Smooth muscle cell of the brain vasculature (primary cell): ENCODE measurements around the gene USP33.
"Not testable (repeated sequence)": the region's sequence is repeated elsewhere in the genome, so short reads cannot be mapped to it uniquely, and the experiment has no call there.

ENCODE experiments used
- DNase-seq: peaks from one replicate; pipeline ENCODE4 v3.0.0-alpha.2; 2012; ENCODE audit warnings: low read depth, low spot score

The USP33 gene

GRCh38 chr1:77759071-77760028 lies at the start of gene USP33:
TSS of gene USP33 (minus strand) at chr1:77759852. CDS start at chr1:77741697, 18,155 bp downstream.
- DNase-seq: no peak

- DNase-seq: no peak
These were observed 43.7 kb upstream of the USP33 start for GRCh38 chr1:77803371-77803770.

- no peak for DNase-seq
These were observed 42.4 kb upstream of the USP33 start for GRCh38 chr1:77802026-77802425.

- DNase-seq: no peak
These were observed 38.3 kb upstream of the USP33 start for GRCh38 chr1:77797991-77798390.

- DNase-seq: no peak
These were observed 37.2 kb upstream of the USP33 start for GRCh38 chr1:77796695-77797405.

- no peak for DNase-seq
These were observed 34.9 kb upstream of the USP33 start for GRCh38 chr1:77794550-77794949.

GRCh38 chr1:77786093-77786741 lies 26.6 kb upstream of the USP33 start:
- DNase-seq: not testable (repeated sequence)

GRCh38 chr1:77783141-77783540 lies 23.5 kb upstream of the USP33 start:
- DNase-seq: no peak

GRCh38 chr1:77781683-77782082 lies 22.0 kb upstream of the USP33 start:
- DNase-seq: no peak

GRCh38 chr1:77779529-77780281 lies 20.1 kb upstream of the USP33 start, which contains the start of gene MIGA1:
TSS of gene MIGA1 (plus strand) at chr1:77779649. CDS start at chr1:77783253, 3,604 bp downstream.
- peak; percentile 58 for DNase-seq

GRCh38 chr1:77776007-77776700 lies 16.5 kb upstream of the USP33 start:
- DNase-seq: no peak

GRCh38 chr1:77768006-77768405 lies 8.4 kb upstream of the USP33 start:
- no peak for DNase-seq

- DNase-seq: no peak
These were observed 2.4 kb upstream of the USP33 start for GRCh38 chr1:77762072-77762476.

- DNase-seq: no peak
These were observed 2.0 kb downstream of the USP33 start for GRCh38 chr1:77757603-77758002.

GRCh38 chr1:77757066-77757584 lies 2.5 kb downstream of the USP33 start:
- DNase-seq: no peak

GRCh38 chr1:77756052-77756754 lies 3.4 kb downstream of the USP33 start:
- DNase-seq: no peak

- DNase-seq: not testable (repeated sequence)
These were observed 10.2 kb downstream of the USP33 start for GRCh38 chr1:77749489-77749888.

- DNase-seq: no peak
These were observed 15.1 kb downstream of the USP33 start for GRCh38 chr1:77744576-77744975.

GRCh38 chr1:77742011-77742555 lies 17.6 kb downstream of the USP33 start:
- DNase-seq: no peak
